Bronchial epithelial cell (primary cell): ENCODE results near the gene STT3B. TPM values are rescaled to one million over a fixed set of nuclear protein-coding genes. Genes with fewer than 3 reads are reported as not detected.

Source experiments
- DNase-seq: peaks from one replicate; pipeline ENCODE4 v3.0.0-alpha.2; 2010; ENCODE audit warnings: low read depth
- FAIRE-seq: peaks from 2 replicates; lab custom pipeline; 2011; peaks lifted over from hg19 to GRCh38; lab: Jason Lieb, UNC
- H3K27me3 ChIP-seq: 2 replicates; pipeline ENCODE4 v1.5.1; 2011; ENCODE audit warnings: low read length; ENCODE audit not compliant: control insufficient read depth, insufficient read depth
- H3K36me3 ChIP-seq: 2 replicates; pipeline ENCODE4 v1.5.1; 2011; ENCODE audit warnings: low read length; ENCODE audit not compliant: control insufficient read depth, insufficient read depth
- H3K4me3 ChIP-seq: 2 replicates; pipeline ENCODE4 v1.5.1; 2011; ENCODE audit warnings: mild to moderate bottlenecking, low read depth, low read length, control low read depth
- total RNA-seq: library from RNA; depleted of rRNA; stranded (reverse); fragments of >200 nt; gene quantifications from 2 replicates; pipeline ENCODE4 v1.2.1, GENCODE V29; 2014
- TF ChIP-seq, protein P1 (sequence below): IDR thresholded peaks from 2 replicates; pipeline ENCODE4 v1.5.1; 2011; ENCODE audit warnings: mild to moderate bottlenecking, moderate library complexity, low read length, control low read depth, inconsistent platforms; ENCODE audit not compliant: insufficient read depth, severe bottlenecking

The STT3B gene
- total RNA-seq, 1 donor from 2014 or later = 343 TPM

- Histone ChIP-seq H3K4me3 (no peak overlapping the region), H3K27me3 (no peaks in the 10 kb centered on the region), H3K36me3 (no peaks in the 10 kb centered on the region)
- TF ChIP-seq, protein P1, sequence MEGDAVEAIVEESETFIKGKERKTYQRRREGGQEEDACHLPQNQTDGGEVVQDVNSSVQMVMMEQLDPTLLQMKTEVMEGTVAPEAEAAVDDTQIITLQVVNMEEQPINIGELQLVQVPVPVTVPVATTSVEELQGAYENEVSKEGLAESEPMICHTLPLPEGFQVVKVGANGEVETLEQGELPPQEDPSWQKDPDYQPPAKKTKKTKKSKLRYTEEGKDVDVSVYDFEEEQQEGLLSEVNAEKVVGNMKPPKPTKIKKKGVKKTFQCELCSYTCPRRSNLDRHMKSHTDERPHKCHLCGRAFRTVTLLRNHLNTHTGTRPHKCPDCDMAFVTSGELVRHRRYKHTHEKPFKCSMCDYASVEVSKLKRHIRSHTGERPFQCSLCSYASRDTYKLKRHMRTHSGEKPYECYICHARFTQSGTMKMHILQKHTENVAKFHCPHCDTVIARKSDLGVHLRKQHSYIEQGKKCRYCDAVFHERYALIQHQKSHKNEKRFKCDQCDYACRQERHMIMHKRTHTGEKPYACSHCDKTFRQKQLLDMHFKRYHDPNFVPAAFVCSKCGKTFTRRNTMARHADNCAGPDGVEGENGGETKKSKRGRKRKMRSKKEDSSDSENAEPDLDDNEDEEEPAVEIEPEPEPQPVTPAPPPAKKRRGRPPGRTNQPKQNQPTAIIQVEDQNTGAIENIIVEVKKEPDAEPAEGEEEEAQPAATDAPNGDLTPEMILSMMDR = no peak
- DNase-seq (no peak), FAIRE-seq (no peak)
Observed at GRCh38 chr3:31490502-31490901, 42.2 kb upstream of the STT3B start.

DNA sequence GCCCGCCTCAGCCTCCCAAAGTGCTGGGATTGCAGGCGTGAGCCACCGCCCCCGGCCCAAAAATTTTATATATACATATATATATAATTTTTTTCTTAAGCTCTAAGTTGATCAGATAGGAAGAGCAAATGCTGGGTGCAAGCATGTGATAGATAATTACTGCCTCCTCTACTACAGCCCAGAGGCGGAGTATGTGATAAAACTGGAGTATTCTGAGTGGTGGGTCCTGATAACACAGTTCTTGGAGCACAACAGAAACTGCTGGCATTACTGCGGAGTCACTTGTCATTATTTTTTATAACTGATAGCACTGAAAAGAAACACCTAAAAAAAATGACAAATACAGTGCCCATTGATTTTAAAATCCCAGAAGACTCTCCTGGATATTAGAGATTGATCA, 41.1 kb upstream of the STT3B start:
- no peak for FAIRE-seq
- TF ChIP-seq, protein P1 = no peak

DNA sequence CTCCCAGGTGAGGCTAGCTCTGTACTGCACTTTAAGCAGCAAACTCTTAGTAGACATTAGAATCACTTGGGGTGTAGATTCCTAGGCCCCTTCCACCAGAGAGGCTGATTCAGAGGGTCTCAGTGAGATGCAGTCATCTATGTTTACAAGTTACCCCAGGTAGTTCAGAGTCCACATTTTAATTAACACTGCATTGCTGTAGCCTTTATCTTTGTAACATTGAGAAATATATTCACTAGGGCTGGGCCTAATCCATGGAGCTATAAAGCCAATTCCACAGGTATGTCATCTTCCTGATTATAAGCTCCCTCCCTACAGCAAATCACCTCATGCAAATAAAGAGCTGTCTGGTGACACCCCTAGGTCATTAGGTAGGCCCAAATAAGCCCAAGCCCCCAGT, 39.6 kb upstream of the STT3B start:
- H3K4me3 ChIP-seq = no peak overlapping the region
- FAIRE-seq (no peak), DNase-seq (no peak)
- no peaks in the 10 kb centered on the region for H3K27me3 ChIP-seq
- TF ChIP-seq, protein P1 = no peak
- no peaks in the 10 kb centered on the region for H3K36me3 ChIP-seq

More for the DNA sequence above, 41.1 kb upstream of the STT3B start:
- H3K4me3 ChIP-seq = no peak overlapping the region
- DNase-seq = no peak
- H3K27me3 ChIP-seq = no peaks in the 10 kb centered on the region
- no peaks in the 10 kb centered on the region for H3K36me3 ChIP-seq

DNA sequence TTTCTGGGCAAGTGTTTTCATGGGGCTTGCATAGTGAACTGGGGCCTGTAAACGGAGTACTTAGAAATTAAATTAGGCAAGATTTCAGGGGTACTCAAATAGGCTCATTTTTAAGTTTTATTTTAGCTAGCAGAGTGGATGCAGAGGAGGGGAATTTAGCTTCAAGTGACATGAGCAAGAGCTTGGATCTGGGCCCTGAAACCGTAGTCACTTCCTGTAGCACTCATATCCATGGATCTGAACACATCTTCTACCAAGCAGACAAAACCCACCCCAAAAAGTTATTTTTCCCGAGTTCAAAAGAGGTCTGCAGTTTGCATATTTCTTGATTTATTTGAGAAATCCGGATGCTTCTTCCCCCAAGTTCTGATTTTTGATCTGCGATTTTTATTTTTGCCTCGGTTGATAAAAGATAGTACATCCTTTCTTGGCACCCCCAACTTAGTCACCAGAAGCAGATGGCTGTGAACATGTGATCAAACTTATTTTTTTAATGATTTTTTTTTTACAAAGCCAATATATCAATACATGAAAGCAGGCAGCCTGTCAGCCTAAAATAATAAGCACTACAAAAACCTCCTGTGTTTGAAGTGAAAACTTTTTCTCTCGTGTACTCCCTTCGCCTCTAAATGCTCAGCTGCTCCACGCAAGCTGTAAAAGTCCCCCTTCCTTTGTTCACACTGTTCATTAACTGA, 36.6 kb upstream of the STT3B start:
- no peak overlapping the region for H3K4me3 ChIP-seq
- no peaks in the 10 kb centered on the region for H3K36me3 ChIP-seq
- TF ChIP-seq, protein P1 = no peak
- DNase-seq (peak; percentile 22), FAIRE-seq (no peak)
- no peaks in the 10 kb centered on the region for H3K27me3 ChIP-seq

DNA sequence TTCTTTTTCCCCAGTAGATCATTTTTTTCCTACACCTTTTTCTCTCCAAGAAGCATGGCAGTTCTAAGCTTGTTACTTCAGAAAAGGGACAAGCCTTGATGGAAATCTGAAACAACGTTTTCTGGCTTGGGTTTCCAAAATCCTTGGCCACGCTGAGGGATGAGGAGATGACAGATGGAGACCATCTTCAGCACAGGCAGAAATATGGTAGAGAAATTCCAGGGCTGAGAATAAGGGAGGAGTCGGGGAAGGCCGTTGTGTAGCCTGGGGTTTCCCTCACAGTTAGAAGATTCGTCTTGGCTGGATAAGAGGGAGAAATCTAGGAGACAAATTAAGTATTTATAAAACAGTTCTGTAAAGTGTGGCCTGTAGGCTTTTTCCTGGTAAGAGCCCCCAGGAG, 33.9 kb upstream of the STT3B start:
- Histone ChIP-seq H3K27me3 (no peaks in the 10 kb centered on the region), H3K4me3 (no peak overlapping the region), H3K36me3 (no peaks in the 10 kb centered on the region)
- FAIRE-seq (no peak), DNase-seq (no peak)
- TF ChIP-seq, protein P1 = no peak

DNA sequence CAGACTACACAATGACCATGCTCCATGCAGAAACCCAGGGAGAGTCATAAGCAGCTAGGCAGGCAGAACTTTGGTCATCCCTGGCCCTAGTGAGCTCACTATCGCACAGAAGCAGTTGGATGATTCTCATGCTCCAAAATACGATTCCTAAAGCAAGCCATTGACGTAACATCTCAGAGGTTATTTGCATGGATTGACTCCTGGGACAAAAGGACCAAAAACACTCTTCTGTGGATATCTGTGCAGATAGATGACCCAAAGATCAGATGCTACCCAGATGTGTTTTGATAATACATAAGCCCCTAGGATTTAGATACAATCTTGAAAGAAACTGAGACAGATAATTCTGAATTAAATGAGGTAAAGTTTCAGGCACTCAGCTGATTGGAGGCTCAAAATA, 33.4 kb upstream of the STT3B start:
- TF ChIP-seq, protein P1 = no peak
- DNase-seq = no peak
- Histone ChIP-seq H3K4me3 (no peak overlapping the region), H3K27me3 (no peaks in the 10 kb centered on the region), H3K36me3 (no peaks in the 10 kb centered on the region)
- no peak for FAIRE-seq
